Ishikawa (cell line): Measurements from ENCODE around the gene LRBA.

Source experiments
- CEBPB ChIP-seq: IDR thresholded peaks from 2 replicates; pipeline ENCODE4 v1.6.1; 2012
- CREB1 ChIP-seq: IDR thresholded peaks from 2 replicates; pipeline ENCODE4 v1.6.1; 2012; ENCODE audit warnings: low read depth
- EGR1 ChIP-seq: IDR thresholded peaks from 2 replicates; pipeline ENCODE4 v1.6.1; 2012
- EP300 ChIP-seq: IDR thresholded peaks from 2 replicates; pipeline ENCODE4 v1.6.1; 2012; ENCODE audit warnings: borderline replicate concordance
- FOXM1 ChIP-seq: IDR thresholded peaks from 2 replicates; pipeline ENCODE4 v1.6.1; 2012; ENCODE audit warnings: low read depth, borderline replicate concordance
- MAX ChIP-seq: IDR thresholded peaks from 2 replicates; pipeline ENCODE4 v1.6.1; 2012
- NFIC ChIP-seq: IDR thresholded peaks from 2 replicates; pipeline ENCODE4 v1.6.1; 2012
- RAD21 ChIP-seq: IDR thresholded peaks from 2 replicates; pipeline ENCODE4 v1.6.1; 2012; ENCODE audit warnings: low read depth
- TAF1 ChIP-seq: IDR thresholded peaks from 2 replicates; pipeline ENCODE4 v1.6.1; 2012; ENCODE audit warnings: low read depth, mild to moderate bottlenecking
- TCF12 ChIP-seq: IDR thresholded peaks from 2 replicates; pipeline ENCODE4 v1.6.1; 2012; ENCODE audit warnings: low read depth
- TEAD4 ChIP-seq: IDR thresholded peaks from 2 replicates; pipeline ENCODE4 v1.6.1; 2012
- YY1 ChIP-seq: IDR thresholded peaks from 2 replicates; pipeline ENCODE4 v1.6.1; 2012; ENCODE audit warnings: low read depth
- ZBTB7A ChIP-seq: IDR thresholded peaks from 2 replicates; pipeline ENCODE4 v1.6.1; 2012; ENCODE audit warnings: low read depth
- TF ChIP-seq, protein P1 (sequence below): IDR thresholded peaks from 2 replicates; pipeline ENCODE4 v1.6.1; 2012
- TF ChIP-seq, protein P2 (sequence below): IDR thresholded peaks from 2 replicates; pipeline ENCODE4 v1.6.1; 2012; ENCODE audit warnings: low read depth, mild to moderate bottlenecking

LRBA gene

GRCh38 chr4:150573534-150573933 is 441.6 kb downstream of the LRBA start:
- TF ChIP-seq YY1 (no peak), TCF12 (no peak), FOXM1 (no peak), EP300 (no peak), EGR1 (no peak), RAD21 (no peak), TAF1 (no peak), NFIC (no peak), CREB1 (no peak), CEBPB (no peak), TEAD4 (no peak)
- TF ChIP-seq, protein P1, sequence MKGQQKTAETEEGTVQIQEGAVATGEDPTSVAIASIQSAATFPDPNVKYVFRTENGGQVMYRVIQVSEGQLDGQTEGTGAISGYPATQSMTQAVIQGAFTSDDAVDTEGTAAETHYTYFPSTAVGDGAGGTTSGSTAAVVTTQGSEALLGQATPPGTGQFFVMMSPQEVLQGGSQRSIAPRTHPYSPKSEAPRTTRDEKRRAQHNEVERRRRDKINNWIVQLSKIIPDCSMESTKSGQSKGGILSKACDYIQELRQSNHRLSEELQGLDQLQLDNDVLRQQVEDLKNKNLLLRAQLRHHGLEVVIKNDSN: no peak
- TF ChIP-seq, protein P2, sequence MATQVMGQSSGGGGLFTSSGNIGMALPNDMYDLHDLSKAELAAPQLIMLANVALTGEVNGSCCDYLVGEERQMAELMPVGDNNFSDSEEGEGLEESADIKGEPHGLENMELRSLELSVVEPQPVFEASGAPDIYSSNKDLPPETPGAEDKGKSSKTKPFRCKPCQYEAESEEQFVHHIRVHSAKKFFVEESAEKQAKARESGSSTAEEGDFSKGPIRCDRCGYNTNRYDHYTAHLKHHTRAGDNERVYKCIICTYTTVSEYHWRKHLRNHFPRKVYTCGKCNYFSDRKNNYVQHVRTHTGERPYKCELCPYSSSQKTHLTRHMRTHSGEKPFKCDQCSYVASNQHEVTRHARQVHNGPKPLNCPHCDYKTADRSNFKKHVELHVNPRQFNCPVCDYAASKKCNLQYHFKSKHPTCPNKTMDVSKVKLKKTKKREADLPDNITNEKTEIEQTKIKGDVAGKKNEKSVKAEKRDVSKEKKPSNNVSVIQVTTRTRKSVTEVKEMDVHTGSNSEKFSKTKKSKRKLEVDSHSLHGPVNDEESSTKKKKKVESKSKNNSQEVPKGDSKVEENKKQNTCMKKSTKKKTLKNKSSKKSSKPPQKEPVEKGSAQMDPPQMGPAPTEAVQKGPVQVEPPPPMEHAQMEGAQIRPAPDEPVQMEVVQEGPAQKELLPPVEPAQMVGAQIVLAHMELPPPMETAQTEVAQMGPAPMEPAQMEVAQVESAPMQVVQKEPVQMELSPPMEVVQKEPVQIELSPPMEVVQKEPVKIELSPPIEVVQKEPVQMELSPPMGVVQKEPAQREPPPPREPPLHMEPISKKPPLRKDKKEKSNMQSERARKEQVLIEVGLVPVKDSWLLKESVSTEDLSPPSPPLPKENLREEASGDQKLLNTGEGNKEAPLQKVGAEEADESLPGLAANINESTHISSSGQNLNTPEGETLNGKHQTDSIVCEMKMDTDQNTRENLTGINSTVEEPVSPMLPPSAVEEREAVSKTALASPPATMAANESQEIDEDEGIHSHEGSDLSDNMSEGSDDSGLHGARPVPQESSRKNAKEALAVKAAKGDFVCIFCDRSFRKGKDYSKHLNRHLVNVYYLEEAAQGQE: no peak

GRCh38 chr4:150572704-150573504 is 442.2 kb downstream of the LRBA start:
- no peak for TF ChIP-seq FOXM1
- TF ChIP-seq TCF12: no peak
- TF ChIP-seq EP300: no peak
- TF ChIP-seq RAD21: no peak
- no peak for TF ChIP-seq YY1
- TF ChIP-seq, protein P2: no peak
- no peak for TF ChIP-seq CEBPB
- TF ChIP-seq, protein P1: no peak
- no peak for TF ChIP-seq ZBTB7A
- no peak for TF ChIP-seq TEAD4

DNA sequence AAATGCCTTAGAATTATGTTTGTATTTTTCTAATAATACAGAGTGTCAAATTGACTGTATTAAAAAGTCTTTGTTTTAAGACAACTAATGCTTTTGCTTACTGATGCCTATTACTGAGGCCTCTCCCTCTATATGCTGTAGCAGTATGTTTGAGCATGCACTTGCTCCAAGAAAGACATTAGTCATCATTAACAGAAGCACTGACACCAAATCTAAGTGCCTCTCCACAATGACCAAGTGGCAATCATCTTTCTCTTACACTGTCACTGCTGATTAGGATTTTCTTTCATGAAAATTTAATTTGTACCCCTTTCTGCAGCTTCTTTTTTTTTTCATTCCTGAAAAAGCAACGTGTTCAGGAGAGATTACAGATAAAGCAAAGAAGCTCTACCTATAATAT is 444.2 kb downstream of the LRBA start:
- TF ChIP-seq TAF1: no peak
- TF ChIP-seq EP300: no peak
- TF ChIP-seq RAD21: no peak
- no peak for TF ChIP-seq ZBTB7A
- TF ChIP-seq YY1: no peak
- TF ChIP-seq NFIC: no peak
- no peak for TF ChIP-seq MAX
- TF ChIP-seq, protein P2: no peak
- TF ChIP-seq CEBPB: no peak
- TF ChIP-seq, protein P1: no peak

- TF ChIP-seq EGR1 (no peak), TAF1 (no peak), EP300 (no peak), CREB1 (no peak), ZBTB7A (no peak), RAD21 (no peak), YY1 (no peak), TCF12 (no peak), NFIC (no peak), MAX (no peak), CEBPB (no peak), TEAD4 (no peak), FOXM1 (no peak)
- TF ChIP-seq, protein P2: no peak
- TF ChIP-seq, protein P1: no peak
Observed at GRCh38 chr4:150569998-150570535, 445.0 kb downstream of the LRBA start.
